HepG2 (cell line): ENCODE results near the gene CPNE2. TPM values are rescaled to one million over a fixed set of nuclear protein-coding genes. Genes with fewer than 3 reads are reported as not detected.
A peak's percentile ranks its signal among the peaks of the same experiment; 100 is the strongest.

Source experiments
- CBX2 ChIP-seq, 2 experiments: fragments of 200-600 bp in 1 of 2; sonication (generic); formaldehyde crosslinking in 1 of 2; IDR thresholded peaks; 2 replicates each; pipeline versions ENCODE4 v1.7.0 to v1.8.1; 2018 to 2022; ENCODE audit warnings: low read depth in 2 of 2, low read length in 1 of 2, mild to moderate bottlenecking in 1 of 2, missing genetic modification reagents in 1 of 2
- NR2F2 ChIP-seq: IDR thresholded peaks from 2 replicates; pipeline ENCODE4 v1.6.1; 2012; ENCODE audit warnings: low read depth, inconsistent platforms, borderline replicate concordance
- ZNF841 ChIP-seq: sonication (generic); formaldehyde crosslinking; IDR thresholded peaks from 2 replicates; pipeline ENCODE4 v1.8.1; 2023; ENCODE audit warnings: missing genetic modification reagents, borderline replicate concordance
- ZNF850 ChIP-seq: sonication (generic); formaldehyde crosslinking; conservative IDR thresholded peaks from 2 replicates; pipeline ENCODE4 v1.9.0; 2021; ENCODE audit warnings: mild to moderate bottlenecking, missing genetic modification reagents
- polyA plus RNA-seq, 8 experiments: library from polyadenylated mRNA; depleted of rRNA in 3 of 8; stranded (reverse) in 7 of 8; unstranded in 1 of 8; fragments of >200 nt; fragmentation: Illumina TruSeq in 4 of 8; extraction: Trizol in 4 of 8; gene quantifications; 2 replicates each; pipeline versions ENCODE4 v1.2.1 to v1.2.3, GENCODE V29; 2011 to 2016; ENCODE audit warnings: low read depth in 4 of 8, missing spikeins in 1 of 8, mixed read lengths in 1 of 8; ENCODE audit not compliant: insufficient read depth in 1 of 8
- total RNA-seq, 5 experiments: library from RNA; depleted of rRNA; stranded (reverse); fragments of >200 nt; fragmentation: Illumina TruSeq; extraction: Trizol; gene quantifications; 2 replicates each; pipeline ENCODE4 v1.2.3, GENCODE V29; 2016; ENCODE audit warnings: low read depth in 1 of 5
- TF ChIP-seq, protein P1 (sequence below): sonication (generic); formaldehyde crosslinking; IDR thresholded peaks from 2 replicates; pipeline ENCODE4 v1.4.0; 2020; ENCODE audit warnings: missing genetic modification reagents, borderline replicate concordance
- TF ChIP-seq, protein P2 (sequence below): sonication (generic); formaldehyde crosslinking; IDR thresholded peaks from 2 replicates; pipeline ENCODE4 v1.4.0; 2020; ENCODE audit warnings: missing genetic modification reagents, borderline replicate concordance
- TF ChIP-seq, protein P3 (sequence below): sonication (generic); formaldehyde crosslinking; IDR thresholded peaks from 2 replicates; pipeline ENCODE4 v1.4.0; 2020; ENCODE audit warnings: mild to moderate bottlenecking, missing genetic modification reagents
- TF ChIP-seq, protein P4 (sequence below): IDR thresholded peaks from 2 replicates; pipeline ENCODE4 v1.6.1; 2016

The CPNE2 gene
- total and polyA plus RNA-seq, 2 of the 13 experiments (the other 11 are each of a cell fraction or from before 2014, with no cell fraction given), result 10.6 to 23.3 TPM

DNA sequence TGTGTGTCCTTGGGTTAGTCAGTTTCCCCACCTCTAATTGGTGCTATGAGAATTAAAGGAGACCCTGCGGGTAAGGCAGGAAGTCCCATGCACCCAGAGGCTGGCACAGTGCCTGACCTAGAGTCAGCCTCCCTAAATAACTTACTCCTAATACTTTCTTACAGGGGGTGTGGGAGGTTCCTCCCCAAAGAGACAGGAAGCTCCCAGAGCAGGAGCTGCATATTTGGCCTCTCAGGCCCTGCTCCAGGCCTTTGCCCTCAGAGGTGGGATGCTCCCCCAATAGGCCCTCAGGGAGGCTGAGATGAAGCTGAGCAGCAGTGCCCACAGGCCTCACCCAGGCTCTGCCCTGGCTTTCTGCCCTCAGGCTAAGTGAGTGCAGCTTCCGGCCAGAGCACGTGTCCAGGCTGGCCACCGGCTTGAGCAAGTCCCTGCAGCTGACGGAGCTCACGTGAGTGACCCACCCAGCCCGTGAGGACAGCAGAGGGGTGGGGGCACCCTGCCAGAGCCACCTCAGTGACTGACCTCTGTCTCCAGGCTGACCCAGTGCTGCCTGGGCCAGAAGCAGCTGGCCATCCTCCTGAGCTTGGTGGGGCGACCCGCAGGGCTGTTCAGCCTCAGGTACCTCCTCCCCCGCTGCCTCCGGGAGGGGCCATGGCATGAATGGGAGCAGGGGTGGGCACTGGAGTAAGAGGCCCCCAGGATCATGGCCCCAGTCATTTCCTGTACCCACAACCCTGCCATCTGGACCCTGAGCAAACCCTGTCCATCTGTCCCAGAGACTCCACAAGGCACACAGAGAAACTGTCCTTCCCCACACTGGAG, 31.1 kb upstream of the CPNE2 start (continued):
- TF ChIP-seq, protein P1, sequence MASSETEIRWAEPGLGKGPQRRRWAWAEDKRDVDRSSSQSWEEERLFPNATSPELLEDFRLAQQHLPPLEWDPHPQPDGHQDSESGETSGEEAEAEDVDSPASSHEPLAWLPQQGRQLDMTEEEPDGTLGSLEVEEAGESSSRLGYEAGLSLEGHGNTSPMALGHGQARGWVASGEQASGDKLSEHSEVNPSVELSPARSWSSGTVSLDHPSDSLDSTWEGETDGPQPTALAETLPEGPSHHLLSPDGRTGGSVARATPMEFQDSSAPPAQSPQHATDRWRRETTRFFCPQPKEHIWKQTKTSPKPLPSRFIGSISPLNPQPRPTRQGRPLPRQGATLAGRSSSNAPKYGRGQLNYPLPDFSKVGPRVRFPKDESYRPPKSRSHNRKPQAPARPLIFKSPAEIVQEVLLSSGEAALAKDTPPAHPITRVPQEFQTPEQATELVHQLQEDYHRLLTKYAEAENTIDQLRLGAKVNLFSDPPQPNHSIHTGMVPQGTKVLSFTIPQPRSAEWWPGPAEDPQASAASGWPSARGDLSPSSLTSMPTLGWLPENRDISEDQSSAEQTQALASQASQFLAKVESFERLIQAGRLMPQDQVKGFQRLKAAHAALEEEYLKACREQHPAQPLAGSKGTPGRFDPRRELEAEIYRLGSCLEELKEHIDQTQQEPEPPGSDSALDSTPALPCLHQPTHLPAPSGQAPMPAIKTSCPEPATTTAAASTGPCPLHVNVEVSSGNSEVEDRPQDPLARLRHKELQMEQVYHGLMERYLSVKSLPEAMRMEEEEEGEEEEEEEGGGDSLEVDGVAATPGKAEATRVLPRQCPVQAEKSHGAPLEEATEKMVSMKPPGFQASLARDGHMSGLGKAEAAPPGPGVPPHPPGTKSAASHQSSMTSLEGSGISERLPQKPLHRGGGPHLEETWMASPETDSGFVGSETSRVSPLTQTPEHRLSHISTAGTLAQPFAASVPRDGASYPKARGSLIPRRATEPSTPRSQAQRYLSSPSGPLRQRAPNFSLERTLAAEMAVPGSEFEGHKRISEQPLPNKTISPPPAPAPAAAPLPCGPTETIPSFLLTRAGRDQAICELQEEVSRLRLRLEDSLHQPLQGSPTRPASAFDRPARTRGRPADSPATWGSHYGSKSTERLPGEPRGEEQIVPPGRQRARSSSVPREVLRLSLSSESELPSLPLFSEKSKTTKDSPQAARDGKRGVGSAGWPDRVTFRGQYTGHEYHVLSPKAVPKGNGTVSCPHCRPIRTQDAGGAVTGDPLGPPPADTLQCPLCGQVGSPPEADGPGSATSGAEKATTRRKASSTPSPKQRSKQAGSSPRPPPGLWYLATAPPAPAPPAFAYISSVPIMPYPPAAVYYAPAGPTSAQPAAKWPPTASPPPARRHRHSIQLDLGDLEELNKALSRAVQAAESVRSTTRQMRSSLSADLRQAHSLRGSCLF (CRISPR knock-in tag), result no peak
- TF ChIP-seq, protein P2, sequence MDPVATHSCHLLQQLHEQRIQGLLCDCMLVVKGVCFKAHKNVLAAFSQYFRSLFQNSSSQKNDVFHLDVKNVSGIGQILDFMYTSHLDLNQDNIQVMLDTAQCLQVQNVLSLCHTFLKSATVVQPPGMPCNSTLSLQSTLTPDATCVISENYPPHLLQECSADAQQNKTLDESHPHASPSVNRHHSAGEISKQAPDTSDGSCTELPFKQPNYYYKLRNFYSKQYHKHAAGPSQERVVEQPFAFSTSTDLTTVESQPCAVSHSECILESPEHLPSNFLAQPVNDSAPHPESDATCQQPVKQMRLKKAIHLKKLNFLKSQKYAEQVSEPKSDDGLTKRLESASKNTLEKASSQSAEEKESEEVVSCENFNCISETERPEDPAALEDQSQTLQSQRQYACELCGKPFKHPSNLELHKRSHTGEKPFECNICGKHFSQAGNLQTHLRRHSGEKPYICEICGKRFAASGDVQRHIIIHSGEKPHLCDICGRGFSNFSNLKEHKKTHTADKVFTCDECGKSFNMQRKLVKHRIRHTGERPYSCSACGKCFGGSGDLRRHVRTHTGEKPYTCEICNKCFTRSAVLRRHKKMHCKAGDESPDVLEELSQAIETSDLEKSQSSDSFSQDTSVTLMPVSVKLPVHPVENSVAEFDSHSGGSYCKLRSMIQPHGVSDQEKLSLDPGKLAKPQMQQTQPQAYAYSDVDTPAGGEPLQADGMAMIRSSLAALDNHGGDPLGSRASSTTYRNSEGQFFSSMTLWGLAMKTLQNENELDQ (CRISPR knock-in tag), result no peak
- TF ChIP-seq NR2F2 (no peak), CBX2 (IDR thresholded peaks at IDR 0.05; ENCODE audit: low read depth, low read length) (no peak), CBX2 (CRISPR knock-in tag; IDR thresholded peaks at IDR 0.05; ENCODE audit: low read depth) (0 out of 2 replicates have a peak, but pooled peaks have one; percentile 31), ZNF850 (CRISPR knock-in tag) (no peak), ZNF841 (CRISPR knock-in tag) (no peak)
- TF ChIP-seq, protein P3, sequence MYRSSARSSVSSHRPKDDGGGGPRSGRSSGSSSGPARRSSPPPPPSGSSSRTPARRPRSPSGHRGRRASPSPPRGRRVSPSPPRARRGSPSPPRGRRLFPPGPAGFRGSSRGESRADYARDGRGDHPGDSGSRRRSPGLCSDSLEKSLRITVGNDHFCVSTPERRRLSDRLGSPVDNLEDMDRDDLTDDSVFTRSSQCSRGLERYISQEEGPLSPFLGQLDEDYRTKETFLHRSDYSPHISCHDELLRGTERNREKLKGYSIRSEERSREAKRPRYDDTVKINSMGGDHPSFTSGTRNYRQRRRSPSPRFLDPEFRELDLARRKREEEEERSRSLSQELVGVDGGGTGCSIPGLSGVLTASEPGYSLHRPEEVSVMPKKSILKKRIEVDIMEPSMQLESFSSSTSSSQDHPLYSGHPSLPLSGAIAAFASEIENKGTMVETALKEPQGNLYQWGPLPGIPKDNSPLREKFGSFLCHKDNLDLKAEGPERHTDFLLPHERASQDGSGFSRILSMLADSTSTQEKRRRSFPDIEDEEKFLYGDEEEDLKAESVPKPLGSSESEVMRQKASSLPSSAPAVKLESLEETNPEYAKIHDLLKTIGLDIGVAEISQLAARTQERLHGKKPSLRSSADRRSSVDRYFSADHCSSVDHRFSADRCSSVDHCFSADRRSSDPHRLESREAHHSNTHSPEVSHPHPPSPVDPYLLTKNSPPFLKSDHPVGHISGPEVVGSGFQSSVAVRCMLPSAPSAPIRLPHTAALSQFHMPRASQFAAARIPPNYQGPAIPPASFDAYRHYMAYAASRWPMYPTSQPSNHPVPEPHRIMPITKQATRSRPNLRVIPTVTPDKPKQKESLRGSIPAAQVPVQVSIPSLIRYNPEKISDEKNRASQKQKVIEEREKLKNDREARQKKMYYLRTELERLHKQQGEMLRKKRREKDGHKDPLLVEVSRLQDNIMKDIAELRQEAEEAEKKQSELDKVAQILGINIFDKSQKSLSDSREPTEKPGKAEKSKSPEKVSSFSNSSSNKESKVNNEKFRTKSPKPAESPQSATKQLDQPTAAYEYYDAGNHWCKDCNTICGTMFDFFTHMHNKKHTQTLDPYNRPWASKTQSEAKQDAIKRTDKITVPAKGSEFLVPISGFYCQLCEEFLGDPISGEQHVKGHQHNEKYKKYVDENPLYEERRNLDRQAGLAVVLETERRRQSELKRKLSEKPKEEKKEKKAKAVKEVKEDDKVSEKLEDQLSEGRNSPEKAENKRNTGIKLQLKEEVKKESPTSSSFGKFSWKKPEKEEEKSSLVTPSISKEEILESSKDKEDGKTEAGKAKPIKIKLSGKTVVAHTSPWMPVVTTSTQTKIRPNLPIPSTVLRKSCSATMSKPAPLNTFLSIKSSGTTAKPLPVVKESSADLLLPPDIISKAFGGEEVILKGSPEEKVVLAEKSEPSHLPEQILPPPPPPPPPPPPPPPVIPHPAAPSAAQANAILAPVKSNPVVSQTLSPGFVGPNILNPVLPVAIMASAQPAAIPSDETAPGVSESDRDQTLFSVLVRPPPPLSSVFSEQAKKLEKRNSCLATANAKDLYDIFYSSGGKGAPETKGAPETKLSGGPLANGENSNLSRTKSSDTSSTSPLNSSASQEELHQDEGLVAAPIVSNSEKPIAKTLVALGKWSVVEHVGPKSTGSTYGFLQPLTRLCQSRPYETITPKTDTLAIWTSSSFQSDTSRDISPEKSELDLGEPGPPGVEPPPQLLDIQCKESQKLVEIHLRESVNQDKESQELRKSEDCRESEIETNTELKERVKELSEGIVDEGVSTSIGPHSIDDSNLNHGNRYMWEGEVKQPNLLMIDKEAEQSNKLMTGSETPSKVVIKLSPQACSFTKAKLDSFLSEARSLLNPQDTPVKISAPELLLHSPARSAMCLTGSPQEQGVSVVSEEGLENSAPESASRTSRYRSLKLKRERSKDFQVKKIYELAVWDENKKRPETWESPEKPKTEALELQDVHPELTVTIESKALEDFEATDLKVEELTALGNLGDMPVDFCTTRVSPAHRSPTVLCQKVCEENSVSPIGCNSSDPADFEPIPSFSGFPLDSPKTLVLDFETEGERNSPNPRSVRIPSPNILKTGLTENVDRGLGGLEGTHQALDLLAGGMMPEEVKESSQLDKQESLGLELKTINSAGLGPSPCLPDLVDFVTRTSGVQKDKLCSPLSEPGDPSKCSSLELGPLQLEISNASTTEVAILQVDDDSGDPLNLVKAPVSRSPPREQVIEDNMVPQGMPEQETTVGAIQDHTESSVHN (CRISPR knock-in tag), result 0 out of 2 replicates have a peak, but pooled peaks have one; percentile 10
- TF ChIP-seq, protein P4, sequence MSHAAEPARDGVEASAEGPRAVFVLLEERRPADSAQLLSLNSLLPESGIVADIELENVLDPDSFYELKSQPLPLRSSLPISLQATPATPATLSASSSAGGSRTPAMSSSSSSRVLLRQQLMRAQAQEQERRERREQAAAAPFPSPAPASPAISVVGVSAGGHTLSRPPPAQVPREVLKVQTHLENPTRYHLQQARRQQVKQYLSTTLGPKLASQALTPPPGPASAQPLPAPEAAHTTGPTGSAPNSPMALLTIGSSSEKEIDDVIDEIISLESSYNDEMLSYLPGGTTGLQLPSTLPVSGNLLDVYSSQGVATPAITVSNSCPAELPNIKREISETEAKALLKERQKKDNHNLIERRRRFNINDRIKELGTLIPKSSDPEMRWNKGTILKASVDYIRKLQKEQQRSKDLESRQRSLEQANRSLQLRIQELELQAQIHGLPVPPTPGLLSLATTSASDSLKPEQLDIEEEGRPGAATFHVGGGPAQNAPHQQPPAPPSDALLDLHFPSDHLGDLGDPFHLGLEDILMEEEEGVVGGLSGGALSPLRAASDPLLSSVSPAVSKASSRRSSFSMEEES (CRISPR knock-in tag), result peak; percentile 80
